OCI-LY1 (cell line): ENCODE results near the gene CELF4.

Experiments used
- H2AFZ ChIP-seq: fragments of 200-600 bp; sonication (generic), shearing (Covaris generic); 2 replicates; pipeline ENCODE4 v1.6.0; 2014; ENCODE audit warnings: antibody characterized with exemption, mild to moderate bottlenecking, low read length
- H3F3A ChIP-seq: fragments of 200-600 bp; sonication (generic), shearing (Covaris generic); 2 replicates; pipeline ENCODE4 v1.6.0; 2014; ENCODE audit warnings: mild to moderate bottlenecking, antibody characterized with exemption, low read length, moderate library complexity; ENCODE audit not compliant: insufficient read depth
- H3K27ac ChIP-seq: fragments of 200-600 bp; sonication (generic); 2 replicates; pipeline ENCODE4 v1.5.1; 2014; ENCODE audit warnings: low read length, mixed run types, mild to moderate bottlenecking, low read depth; ENCODE audit not compliant: poor library complexity, severe bottlenecking
- H3K27me3 ChIP-seq: fragments of 200-600 bp; sonication (generic); 2 replicates; pipeline ENCODE4 v1.6.0; 2014; ENCODE audit warnings: antibody characterized with exemption, mild to moderate bottlenecking, low read length, moderate library complexity; ENCODE audit not compliant: insufficient read depth
- H3K36me3 ChIP-seq: fragments of 200-600 bp; sonication (generic); 2 replicates; pipeline ENCODE4 v1.6.1; 2014; ENCODE audit warnings: mild to moderate bottlenecking, antibody characterized with exemption, low read length, moderate library complexity, mixed read lengths; ENCODE audit not compliant: insufficient read depth
- H3K4me1 ChIP-seq: fragments of 200-600 bp; sonication (generic); 2 replicates; pipeline ENCODE4 v1.5.1; 2014; ENCODE audit warnings: mild to moderate bottlenecking, low read length, moderate library complexity; ENCODE audit not compliant: insufficient read depth, severe bottlenecking
- H3K4me2 ChIP-seq: fragments of 200-600 bp; sonication (generic), shearing (Covaris generic); 2 replicates; pipeline ENCODE4 v1.6.1; 2014; ENCODE audit warnings: low read length
- H3K4me3 ChIP-seq: fragments of 200-600 bp; sonication (generic); 2 replicates; pipeline ENCODE4 v1.5.1; 2014; ENCODE audit warnings: low read length, low read depth, mild to moderate bottlenecking, mixed read lengths; ENCODE audit not compliant: poor library complexity, severe bottlenecking
- H3K79me2 ChIP-seq: fragments of 200-600 bp; shearing (Covaris generic); 2 replicates; pipeline ENCODE4 v1.6.1; 2016; ENCODE audit warnings: mixed run types, low read length, mixed read lengths; ENCODE audit not compliant: insufficient read depth
- H3K9ac ChIP-seq: fragments of 200-600 bp; sonication (generic), shearing (Covaris generic); 2 replicates; pipeline ENCODE4 v1.6.1; 2014; ENCODE audit warnings: mild to moderate bottlenecking, low read length, mixed read lengths
- H3K9me2 ChIP-seq: fragments of 200-600 bp; sonication (generic), shearing (Covaris generic); 2 replicates; pipeline ENCODE4 v1.6.1; 2014; ENCODE audit warnings: low read depth, mild to moderate bottlenecking, low read length, mixed read lengths
- H3K9me3 ChIP-seq: fragments of 200-600 bp; shearing (Covaris generic); 2 replicates; pipeline ENCODE4 v1.6.1; 2014; ENCODE audit warnings: low read length, mixed read lengths
- H4K20me1 ChIP-seq: fragments of 200-600 bp; sonication (generic), shearing (Covaris generic); 2 replicates; pipeline ENCODE4 v1.6.0; 2016; ENCODE audit warnings: mild to moderate bottlenecking, low read length; ENCODE audit not compliant: insufficient read depth
- EZH2 ChIP-seq: fragments of 200-600 bp; sonication (generic), shearing (Covaris generic); IDR thresholded peaks from 2 replicates; pipeline ENCODE4 v1.8.0; 2017; ENCODE audit warnings: borderline replicate concordance, mixed run types, mild to moderate bottlenecking, antibody characterized with exemption, low read length, moderate library complexity, mixed read lengths
- TF ChIP-seq, protein P1 (sequence below): fragments of 200-600 bp; sonication (generic), shearing (Covaris generic); IDR thresholded peaks from 2 replicates; pipeline ENCODE4 v1.5.1; 2017; ENCODE audit warnings: mild to moderate bottlenecking, antibody characterized with exemption, low read length, moderate library complexity, mixed read lengths

CELF4 gene

DNA sequence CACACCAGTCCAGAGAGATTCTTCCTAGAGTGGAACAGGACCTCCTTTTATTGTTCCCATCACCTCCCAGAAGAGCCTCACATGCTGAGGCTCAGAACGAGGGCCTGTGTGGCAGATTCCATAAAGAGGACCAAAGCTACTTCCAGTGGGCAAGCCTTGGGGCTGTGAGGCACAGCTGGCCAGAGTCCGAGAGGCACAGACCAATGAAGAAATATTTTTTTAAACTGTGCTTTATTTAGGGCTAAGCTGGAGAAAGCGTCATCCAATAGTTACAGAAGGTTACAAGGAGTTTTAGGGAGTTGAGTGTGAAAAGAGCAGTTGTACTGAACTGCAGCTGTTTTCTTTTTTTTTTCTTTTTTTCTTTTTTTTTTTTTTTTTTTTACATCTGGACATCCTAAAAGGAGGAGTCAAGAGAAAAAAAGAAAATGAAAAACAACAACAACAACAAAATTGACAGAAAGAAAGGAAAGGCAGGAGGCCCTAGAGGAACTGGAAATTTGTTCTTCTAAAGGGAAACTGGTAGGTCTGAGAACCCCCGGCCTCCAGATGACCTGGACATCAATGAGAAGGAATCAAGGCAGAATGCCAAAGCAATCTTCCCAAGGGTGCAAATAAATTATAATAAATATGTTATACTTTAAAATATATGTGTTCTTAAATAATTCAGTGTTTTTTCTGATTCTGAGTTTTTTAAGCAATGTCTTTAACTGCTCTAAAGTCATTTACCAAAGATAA lies 322.6 kb downstream of the CELF4 start:
- H2AFZ ChIP-seq = no peak overlapping the region

DNA sequence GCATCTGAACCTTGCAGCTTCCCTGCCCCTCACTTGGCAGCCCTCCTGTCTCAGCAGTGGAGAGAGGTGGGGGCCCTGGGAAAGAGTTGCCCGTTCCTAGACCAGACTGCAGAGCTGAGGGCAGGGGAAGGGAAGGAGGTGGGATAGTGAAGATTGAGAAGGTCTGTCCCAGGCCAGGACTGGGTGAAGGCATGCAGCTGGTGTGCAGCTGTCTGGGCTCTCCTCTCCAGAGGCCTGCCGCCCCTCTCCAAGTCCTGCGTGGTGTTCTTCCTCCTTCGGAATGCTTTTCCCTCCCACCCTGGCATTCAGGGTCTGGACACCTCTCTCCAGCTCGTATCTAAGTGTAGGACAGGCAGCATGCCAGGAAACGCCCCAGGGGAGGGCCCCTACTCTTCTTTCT lies 323.5 kb downstream of the CELF4 start:
- 0 out of 2 replicates have a peak, but pooled peaks cover 5% of the 10 kb centered on the region for H3K27me3 ChIP-seq
- no peaks in the 10 kb centered on the region for H3K4me1 ChIP-seq
- no peak overlapping the region for H3K4me3 ChIP-seq
- H3K36me3 ChIP-seq = no peaks in the 10 kb centered on the region
- no peak overlapping the region for H3K27ac ChIP-seq
- no peak overlapping the region for H2AFZ ChIP-seq
- no peaks in the 10 kb centered on the region for H3K9me2 ChIP-seq
- H4K20me1 ChIP-seq = no peaks in the 10 kb centered on the region
- H3K9ac ChIP-seq = no peak overlapping the region
- H3K79me2 ChIP-seq = no peaks in the 10 kb centered on the region
- H3F3A ChIP-seq = no peaks in the 10 kb centered on the region
- H3K4me2 ChIP-seq = no peak overlapping the region
- no peak for TF ChIP-seq EZH2
- TF ChIP-seq, protein P1, sequence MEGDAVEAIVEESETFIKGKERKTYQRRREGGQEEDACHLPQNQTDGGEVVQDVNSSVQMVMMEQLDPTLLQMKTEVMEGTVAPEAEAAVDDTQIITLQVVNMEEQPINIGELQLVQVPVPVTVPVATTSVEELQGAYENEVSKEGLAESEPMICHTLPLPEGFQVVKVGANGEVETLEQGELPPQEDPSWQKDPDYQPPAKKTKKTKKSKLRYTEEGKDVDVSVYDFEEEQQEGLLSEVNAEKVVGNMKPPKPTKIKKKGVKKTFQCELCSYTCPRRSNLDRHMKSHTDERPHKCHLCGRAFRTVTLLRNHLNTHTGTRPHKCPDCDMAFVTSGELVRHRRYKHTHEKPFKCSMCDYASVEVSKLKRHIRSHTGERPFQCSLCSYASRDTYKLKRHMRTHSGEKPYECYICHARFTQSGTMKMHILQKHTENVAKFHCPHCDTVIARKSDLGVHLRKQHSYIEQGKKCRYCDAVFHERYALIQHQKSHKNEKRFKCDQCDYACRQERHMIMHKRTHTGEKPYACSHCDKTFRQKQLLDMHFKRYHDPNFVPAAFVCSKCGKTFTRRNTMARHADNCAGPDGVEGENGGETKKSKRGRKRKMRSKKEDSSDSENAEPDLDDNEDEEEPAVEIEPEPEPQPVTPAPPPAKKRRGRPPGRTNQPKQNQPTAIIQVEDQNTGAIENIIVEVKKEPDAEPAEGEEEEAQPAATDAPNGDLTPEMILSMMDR = no peak
- H3K9me3 ChIP-seq = no peaks in the 10 kb centered on the region

More for the DNA sequence above, 322.6 kb downstream of the CELF4 start:
- H3K36me3 ChIP-seq = no peaks in the 10 kb centered on the region
- H3K27ac ChIP-seq = no peak overlapping the region
- no peaks in the 10 kb centered on the region for H3K79me2 ChIP-seq
- TF ChIP-seq EZH2 = no peak
- TF ChIP-seq, protein P1 = no peak
- H4K20me1 ChIP-seq = no peaks in the 10 kb centered on the region
- H3K9me2 ChIP-seq = no peaks in the 10 kb centered on the region
- H3K9ac ChIP-seq = no peak overlapping the region
- H3F3A ChIP-seq = no peaks in the 10 kb centered on the region
- H3K4me1 ChIP-seq = no peaks in the 10 kb centered on the region
- no peak overlapping the region for H3K4me3 ChIP-seq
- H3K4me2 ChIP-seq = no peak overlapping the region
- 0 out of 2 replicates have a peak, but pooled peaks cover 5% of the 10 kb centered on the region for H3K27me3 ChIP-seq
- no peaks in the 10 kb centered on the region for H3K9me3 ChIP-seq

DNA sequence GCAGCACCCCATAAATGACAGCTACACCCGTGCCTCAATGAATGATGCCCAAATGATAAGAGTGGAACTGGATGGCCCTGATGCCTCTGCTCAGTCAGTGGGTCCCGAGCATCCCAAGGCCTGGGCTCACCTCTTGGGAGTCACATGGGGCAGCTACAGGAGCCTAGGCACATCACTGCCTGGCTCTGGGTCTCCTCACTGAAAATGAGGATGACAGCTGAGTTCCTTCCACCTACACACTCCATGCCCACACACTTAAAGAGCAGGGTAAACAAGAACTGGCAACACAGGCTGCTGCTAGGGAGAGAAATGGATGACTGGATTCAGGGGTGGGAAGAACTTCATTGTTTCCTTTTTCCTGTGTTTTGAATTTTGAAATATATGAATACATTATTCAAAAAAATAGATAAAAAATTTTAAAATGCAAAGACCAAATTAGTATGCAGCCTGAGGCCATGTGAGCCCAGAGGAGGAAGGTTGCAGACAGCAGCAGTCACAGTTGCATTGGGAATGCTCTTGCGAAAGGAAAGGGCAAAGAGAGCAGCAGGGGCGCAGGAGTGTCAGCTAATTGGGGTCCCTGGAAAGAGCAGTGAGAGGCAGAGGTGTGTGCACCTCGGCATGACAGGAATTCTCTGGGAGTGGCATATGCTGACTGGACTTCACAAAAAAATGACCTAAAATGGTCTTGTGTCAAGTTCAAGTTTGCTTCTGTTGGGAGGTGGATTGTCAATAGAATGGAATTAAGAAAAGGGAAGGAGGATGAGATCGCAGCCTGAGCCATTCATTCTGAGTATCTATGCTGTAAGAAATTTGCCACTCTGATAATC lies 327.1 kb downstream of the CELF4 start:
- TF ChIP-seq, protein P1 = no peak
- no peak for TF ChIP-seq EZH2
- Histone ChIP-seq H3K9me2 (no peaks in the 10 kb centered on the region), H3F3A (no peaks in the 10 kb centered on the region), H3K27ac (no peak overlapping the region), H2AFZ (no peak overlapping the region), H4K20me1 (no peaks in the 10 kb centered on the region), H3K79me2 (no peaks in the 10 kb centered on the region), H3K4me1 (no peaks in the 10 kb centered on the region), H3K4me3 (no peak overlapping the region), H3K36me3 (no peaks in the 10 kb centered on the region), H3K9ac (no peak overlapping the region), H3K9me3 (no peaks in the 10 kb centered on the region), H3K27me3 (0 out of 2 replicates have a peak, but pooled peaks cover 5% of the 10 kb centered on the region), H3K4me2 (no peak overlapping the region)
